DMS 273 (cell line): ENCODE results near the gene GPATCH2.

Source experiments
- DNase-seq: peaks from one replicate; lab custom pipeline; 2025; ENCODE audit not compliant: unreplicated experiment; lab: John Stamatoyannopoulos, UW

GPATCH2 gene

GRCh38 chr1:217630711-217631591 is at the start of gene GPATCH2, which contains the start of gene SPATA17:
TSS of gene GPATCH2 (minus strand) at chr1:217631090. CDS start at chr1:217630971, 119 bp downstream.
TSS of gene SPATA17 (plus strand) at chr1:217631344. CDS start at chr1:217631379, 35 bp downstream.
- DNase-seq, result peak; percentile 95

DNA sequence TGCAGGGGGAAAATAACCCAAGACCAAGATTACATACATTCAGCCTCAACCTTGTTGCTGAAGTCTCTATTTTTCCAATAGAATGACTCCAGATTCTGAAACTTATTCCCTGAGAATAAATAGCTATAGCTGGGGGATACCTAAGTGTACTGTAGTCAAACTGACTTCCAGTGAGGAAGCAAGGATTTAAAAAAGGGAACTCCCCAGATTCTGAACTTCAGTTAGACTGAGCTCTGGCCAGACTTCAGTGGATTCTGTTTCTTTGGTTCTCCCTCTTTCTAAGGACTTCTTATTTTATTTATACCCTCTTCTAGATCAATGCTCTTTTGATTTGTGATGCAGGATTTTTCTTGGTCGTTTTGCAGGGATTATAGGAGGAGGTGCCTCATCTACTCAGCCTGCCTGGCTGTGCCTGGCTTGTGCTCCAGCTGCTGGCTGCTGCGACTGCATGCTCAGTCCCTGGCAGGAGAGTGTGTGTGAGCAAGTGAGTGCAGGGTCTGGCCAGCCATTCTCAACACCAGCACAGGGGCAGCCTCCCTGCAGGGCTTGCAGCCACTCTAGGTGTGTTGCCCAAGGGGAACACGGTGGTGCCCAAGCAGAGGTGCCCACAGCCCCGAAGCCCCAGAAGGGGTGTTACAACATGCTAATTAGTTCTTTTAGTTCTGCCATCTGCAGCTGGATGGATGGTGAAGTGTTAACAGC is 43.3 kb upstream of the GPATCH2 start:
- no peak for DNase-seq

DNA sequence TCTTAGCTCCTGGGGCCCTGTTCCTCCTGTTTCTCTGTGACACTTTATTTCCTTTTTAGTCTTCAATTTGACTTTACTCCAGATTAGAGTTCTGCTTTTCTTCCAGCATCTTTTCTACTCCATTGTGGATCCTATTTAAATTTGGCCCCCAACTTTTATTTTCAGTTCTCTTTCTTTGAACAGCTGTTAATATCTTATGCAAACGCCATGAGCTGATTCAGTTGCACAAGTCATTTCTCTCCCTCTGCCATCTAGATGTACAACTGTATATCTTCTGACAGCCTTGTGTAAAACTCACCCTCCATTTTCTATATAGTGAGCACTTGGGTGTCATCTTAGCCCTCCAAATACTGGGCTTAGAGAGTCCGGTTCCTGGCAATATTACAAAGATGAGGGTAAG is 42.5 kb upstream of the GPATCH2 start:
- DNase-seq, result no peak

DNA sequence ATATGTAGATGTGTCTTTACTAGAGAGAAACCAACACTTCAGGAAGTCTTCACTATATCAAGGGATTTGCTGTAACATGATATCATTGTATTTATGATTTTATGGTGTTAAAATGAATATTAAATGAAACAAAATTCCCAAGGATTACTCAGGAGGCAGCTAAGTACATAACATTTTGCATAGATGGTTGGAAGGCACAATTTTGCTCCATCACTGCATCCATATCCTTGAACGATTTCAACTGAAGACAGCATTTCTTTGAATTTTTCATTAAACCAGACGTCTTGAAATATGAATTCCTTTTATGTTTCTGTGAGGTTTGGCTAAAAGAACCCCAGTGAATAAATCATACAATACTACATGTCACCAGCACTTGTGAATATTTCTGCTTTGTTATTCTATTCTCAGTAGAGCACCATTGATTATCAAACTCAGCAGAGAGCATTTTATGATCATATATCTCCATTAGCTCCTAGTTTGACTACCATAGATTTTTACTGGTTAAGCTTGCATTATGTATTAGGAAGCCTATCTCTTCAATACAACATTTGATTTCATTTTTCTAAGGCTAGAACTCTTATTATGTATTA is 37.6 kb upstream of the GPATCH2 start:
- DNase-seq, result no peak

GRCh38 chr1:217661407-217661806 is 30.5 kb upstream of the GPATCH2 start:
- no peak for DNase-seq

DNA sequence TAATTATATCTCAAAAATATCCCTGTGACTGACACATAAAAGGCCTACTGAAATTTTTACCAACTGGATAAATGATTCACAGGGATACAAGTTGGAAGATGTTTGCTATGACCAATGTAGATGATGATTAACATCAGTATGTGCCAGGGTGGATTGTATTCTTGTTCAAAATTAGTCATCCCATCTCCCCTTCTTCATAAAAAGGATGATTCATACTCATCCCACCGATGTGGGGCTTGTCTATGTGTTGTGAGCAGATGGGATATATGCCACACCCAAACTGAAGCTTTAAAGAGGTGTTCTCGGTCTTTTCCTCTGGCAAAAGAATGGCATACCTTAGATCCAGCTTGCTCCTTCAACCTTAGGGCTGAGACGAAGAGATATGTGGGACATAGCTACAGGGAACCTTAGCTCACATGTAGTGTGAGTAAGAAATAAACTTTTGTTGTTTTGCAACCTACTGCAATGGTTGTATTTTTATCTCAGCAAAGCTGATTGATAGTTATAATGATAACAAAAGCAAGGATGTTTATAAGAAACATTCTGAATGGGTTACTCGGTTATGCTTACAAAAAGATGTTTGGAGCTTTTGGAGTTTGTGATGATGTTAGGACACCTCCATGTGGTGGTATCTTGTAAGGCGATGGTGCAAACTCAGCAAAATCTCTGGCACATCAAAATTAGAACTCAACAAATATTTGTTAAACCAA is 29.6 kb upstream of the GPATCH2 start:
- peak; percentile 30 for DNase-seq

DNA sequence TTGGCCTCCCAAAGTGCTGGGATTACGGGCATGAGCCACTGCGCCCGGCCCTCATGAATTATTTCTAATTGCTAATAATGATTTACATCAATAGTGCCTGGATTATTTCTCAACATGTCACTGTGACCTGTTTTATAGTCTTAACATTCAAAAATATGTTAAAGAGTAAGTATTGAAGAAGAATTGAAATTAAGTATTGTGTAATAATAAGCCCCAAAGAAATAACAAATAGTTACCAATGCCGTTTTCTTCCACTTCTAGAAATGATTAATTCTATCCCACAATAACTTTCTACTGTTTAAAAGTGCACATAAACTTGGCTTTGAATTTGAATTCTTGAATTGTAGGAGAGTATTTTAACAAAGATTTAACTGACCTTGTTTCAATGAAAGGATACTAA is 19.8 kb upstream of the GPATCH2 start:
- no peak for DNase-seq

GRCh38 chr1:217647791-217648190 is 16.9 kb upstream of the GPATCH2 start:
- DNase-seq, result no peak

GRCh38 chr1:217642455-217642854 is 11.6 kb upstream of the GPATCH2 start:
- no peak for DNase-seq

DNA sequence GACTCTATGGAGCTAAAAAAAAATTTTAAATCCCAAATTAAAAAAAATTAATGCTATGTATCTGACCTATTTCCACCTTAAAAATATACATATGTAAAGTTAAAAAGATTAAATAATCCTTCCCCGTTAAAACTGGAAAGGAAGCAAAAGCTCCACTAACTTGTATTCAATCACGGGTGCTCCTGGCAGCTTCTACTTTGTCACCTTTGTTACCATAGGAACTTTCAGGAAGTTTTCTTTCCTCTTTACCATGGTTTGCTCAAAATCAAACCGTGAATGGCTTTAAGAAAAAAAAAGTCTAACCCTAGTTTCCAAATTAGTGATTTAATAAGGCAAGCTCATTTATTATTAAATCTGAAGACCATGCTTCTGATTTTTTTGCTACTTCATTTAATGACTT is 3.5 kb downstream of the GPATCH2 start:
- no peak for DNase-seq

DNA sequence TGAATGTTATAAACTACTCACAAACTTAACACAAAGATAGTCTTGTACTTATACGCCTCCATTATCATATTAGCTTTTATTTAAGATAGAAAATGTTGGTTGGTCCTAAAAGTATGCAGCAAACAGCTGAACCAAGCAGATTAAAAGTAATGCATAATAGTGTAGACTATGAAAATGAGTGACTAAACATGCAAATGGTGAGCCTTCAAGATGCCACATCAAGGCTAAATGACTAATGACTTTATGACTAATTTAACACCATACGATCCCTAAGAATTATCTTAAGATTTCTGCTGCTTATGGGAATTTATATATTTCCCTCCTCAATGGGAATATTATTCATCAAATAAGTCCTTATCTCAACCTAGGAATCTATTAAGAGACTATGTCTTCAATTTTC is 4.6 kb downstream of the GPATCH2 start:
- DNase-seq, result no peak

DNA sequence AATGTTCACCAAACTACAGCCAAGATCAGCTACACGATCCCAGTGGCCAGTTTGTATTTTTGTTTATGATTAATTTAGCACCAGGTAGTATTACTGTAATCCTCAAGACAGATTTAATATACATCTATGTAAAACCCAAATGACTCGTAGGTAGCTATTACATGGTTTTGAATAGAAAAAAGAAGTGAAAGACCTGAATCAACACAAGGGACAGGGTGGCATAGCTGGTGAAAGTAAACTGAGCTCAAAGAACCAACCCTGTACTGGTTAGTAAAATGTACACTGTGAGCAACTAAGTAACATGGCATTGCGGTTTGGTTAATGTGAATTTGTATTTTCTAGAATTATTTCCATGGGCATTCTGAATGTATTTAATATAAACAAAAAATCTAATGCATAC is 8.8 kb downstream of the GPATCH2 start:
- no peak for DNase-seq

- no peak for DNase-seq
Measured at GRCh38 chr1:217620814-217621213, 10.1 kb downstream of the GPATCH2 start.

DNA sequence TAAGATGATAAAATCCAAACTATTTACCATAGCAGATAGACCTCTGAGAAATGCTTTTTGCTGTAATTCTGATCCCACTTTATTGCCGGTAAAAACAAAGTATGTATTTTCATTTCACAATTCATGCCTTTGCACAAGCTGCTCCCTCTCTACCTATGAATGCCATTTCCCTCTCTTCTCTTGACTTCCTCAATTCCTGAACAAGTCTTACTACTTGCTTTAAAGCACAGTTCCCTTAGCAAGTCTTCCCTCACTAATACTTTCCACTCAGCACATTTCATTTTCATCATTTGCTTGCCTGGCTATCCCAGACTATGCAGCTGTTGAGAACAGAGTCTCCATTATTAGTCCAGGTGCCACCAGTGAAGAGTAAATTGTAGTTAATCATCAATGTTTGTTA is 13.8 kb downstream of the GPATCH2 start:
- DNase-seq, result no peak

DNA sequence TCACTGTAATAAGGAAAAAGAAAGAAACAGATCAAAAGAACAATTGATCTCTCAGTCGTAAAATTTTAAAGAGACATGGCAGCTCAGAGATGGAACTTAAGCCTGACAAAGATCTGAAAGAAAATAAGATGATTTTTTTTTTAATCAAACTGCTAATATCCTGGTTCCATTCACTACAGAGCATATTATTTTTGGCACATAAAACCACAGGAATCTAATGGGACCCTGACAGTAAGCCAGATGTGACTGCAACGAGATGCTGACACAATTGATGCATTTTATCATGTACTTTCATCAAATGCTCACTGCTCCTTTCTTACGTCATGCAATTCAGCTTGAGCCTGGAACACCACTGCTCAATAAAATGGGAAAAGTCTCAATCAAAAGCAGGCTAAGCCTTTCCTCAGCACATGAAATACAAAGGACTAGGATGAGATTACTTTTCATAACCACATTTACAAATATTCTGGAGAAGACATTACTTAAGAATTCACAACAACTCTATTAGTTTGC is 16.6 kb downstream of the GPATCH2 start:
- DNase-seq, result no peak

GRCh38 chr1:217605390-217605789 is 25.5 kb downstream of the GPATCH2 start:
- no peak for DNase-seq

GRCh38 chr1:217602380-217602779 is 28.5 kb downstream of the GPATCH2 start:
- no peak for DNase-seq

DNA sequence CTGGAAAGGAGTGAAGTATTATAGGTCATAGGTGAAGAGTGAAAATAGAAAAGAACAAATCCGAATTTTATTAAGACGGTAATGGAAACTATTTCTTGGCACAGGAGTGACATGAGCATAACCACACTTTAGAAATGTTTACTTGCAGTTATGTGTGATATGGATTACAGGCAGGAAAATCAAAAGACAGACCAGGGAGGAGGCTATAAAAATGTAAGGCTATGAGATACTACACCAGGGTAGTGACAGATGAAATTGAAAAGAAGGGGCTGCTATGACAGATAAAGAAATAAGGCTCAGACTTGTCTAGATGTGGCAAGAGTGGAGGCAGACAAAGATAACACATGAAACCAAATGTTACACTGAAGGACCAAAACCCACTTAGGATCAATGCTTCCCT is 31.7 kb downstream of the GPATCH2 start:
- no peak for DNase-seq

- DNase-seq, result no peak
Measured at GRCh38 chr1:217590598-217590997, 40.3 kb downstream of the GPATCH2 start.

DNA sequence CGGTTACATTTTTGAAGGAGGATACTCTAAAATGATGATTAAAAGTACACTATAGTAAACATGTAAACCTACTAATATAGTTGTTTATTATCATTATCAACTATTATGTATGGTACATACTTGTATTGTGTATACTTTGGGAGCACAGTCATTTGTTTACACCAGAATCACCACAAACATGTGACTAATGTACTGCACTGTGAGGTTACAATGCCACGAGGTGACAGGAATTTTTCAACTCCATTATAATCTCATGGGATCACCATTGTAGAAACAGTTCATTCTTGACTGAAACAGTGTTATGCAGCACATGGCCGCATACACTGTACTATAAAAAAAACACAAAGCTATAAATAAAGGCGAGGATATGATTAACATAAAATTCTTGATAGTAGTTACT is 44.3 kb downstream of the GPATCH2 start:
- no peak for DNase-seq

GRCh38 chr1:217585577-217585976 is 45.3 kb downstream of the GPATCH2 start:
- no peak for DNase-seq
